NCI-H2171 (cell line): ENCODE measurements around the gene PPM1L.

Experiments used
- DNase-seq: peaks from one replicate; lab custom pipeline; 2025; lab: John Stamatoyannopoulos, UW

Gene PPM1L

GRCh38 chr3:161043336-161044035, 287.5 kb downstream of the PPM1L start:
- no peak for DNase-seq

GRCh38 chr3:161049683-161050248, 293.7 kb downstream of the PPM1L start:
- no peak for DNase-seq

- no peak for DNase-seq
Measured at GRCh38 chr3:161050935-161051334, 294.9 kb downstream of the PPM1L start.

GRCh38 chr3:161051856-161052255, 295.8 kb downstream of the PPM1L start:
- no peak for DNase-seq

GRCh38 chr3:161054860-161055604, 299.0 kb downstream of the PPM1L start:
- no peak for DNase-seq

- DNase-seq: no peak
Measured at GRCh38 chr3:161064413-161064812, 308.4 kb downstream of the PPM1L start.

- no peak for DNase-seq
Measured at GRCh38 chr3:161066930-161067329, 310.9 kb downstream of the PPM1L start.

GRCh38 chr3:161067335-161067734, 311.3 kb downstream of the PPM1L start:
- no peak for DNase-seq

- DNase-seq: no peak
Measured at GRCh38 chr3:161069511-161070251, 313.6 kb downstream of the PPM1L start.

GRCh38 chr3:161070252-161070930, 314.4 kb downstream of the PPM1L start:
- DNase-seq: no peak

- DNase-seq: peak; percentile 17
Measured at GRCh38 chr3:161070980-161071663, 315.1 kb downstream of the PPM1L start.

GRCh38 chr3:161072211-161072621, 316.2 kb downstream of the PPM1L start:
- no peak for DNase-seq

- no peak for DNase-seq
Measured at GRCh38 chr3:161072751-161073150, 316.7 kb downstream of the PPM1L start.

GRCh38 chr3:161073181-161073580, 317.1 kb downstream of the PPM1L start:
- DNase-seq: no peak

- no peak for DNase-seq
Measured at GRCh38 chr3:161081633-161082032, 325.6 kb downstream of the PPM1L start.

GRCh38 chr3:161082063-161082462, 326.0 kb downstream of the PPM1L start:
- no peak for DNase-seq

- no peak for DNase-seq
Measured at GRCh38 chr3:161083131-161083530, 327.1 kb downstream of the PPM1L start.

- no peak for DNase-seq
Measured at GRCh38 chr3:161084277-161084676, 328.2 kb downstream of the PPM1L start.

GRCh38 chr3:161093895-161094294, 337.9 kb downstream of the PPM1L start:
- DNase-seq: no peak

GRCh38 chr3:161096771-161097367, 340.8 kb downstream of the PPM1L start:
- peak; percentile 37 for DNase-seq

GRCh38 chr3:161100994-161101393, 345.0 kb downstream of the PPM1L start:
- DNase-seq: no peak
